Mucosa of rectum (tissue), 2 donors: ENCODE measurements around the gene ALK.

Experiments used
- H3K27ac ChIP-seq, 2 donors: one replicate each; pipeline ENCODE4 v1.7.0; 2013; ENCODE audit warnings: inconsistent platforms in 2 of 2, low read depth in 2 of 2, low read length in 2 of 2
- H3K27me3 ChIP-seq, 2 donors: one replicate each; pipeline ENCODE4 v1.7.0; 2013; ENCODE audit warnings: low read length in 2 of 2; ENCODE audit not compliant: control insufficient read depth in 2 of 2, insufficient read depth in 2 of 2
- H3K36me3 ChIP-seq, 2 donors: one replicate each; pipeline ENCODE4 v1.7.0; 2013; ENCODE audit warnings: low read length in 2 of 2; ENCODE audit not compliant: control insufficient read depth in 2 of 2, insufficient read depth in 2 of 2
- H3K4me1 ChIP-seq, 2 donors: one replicate each; pipeline ENCODE4 v1.7.0; 2013; ENCODE audit warnings: low read length in 2 of 2, mild to moderate bottlenecking in 1 of 2; ENCODE audit not compliant: control insufficient read depth in 2 of 2, insufficient read depth in 2 of 2
- H3K4me3 ChIP-seq, 2 donors: one replicate each; pipeline ENCODE4 v1.7.0; 2013; ENCODE audit warnings: low read length in 2 of 2
- H3K9ac ChIP-seq, 2 donors: one replicate each; pipeline ENCODE4 v1.7.0; 2013; ENCODE audit warnings: low read length in 2 of 2, low read depth in 1 of 2, mild to moderate bottlenecking in 1 of 2
- H3K9me3 ChIP-seq, 2 donors: one replicate each; pipeline ENCODE4 v1.7.0; 2013; ENCODE audit warnings: low read length in 2 of 2; ENCODE audit not compliant: control insufficient read depth in 2 of 2
- donor health status: healthy.
- donor health status: Normal muscosa, but diverticular disease.

ALK gene

GRCh38 chr2:29573147-29573546 is 348.2 kb downstream of the ALK start:
- H3K4me1 ChIP-seq: no peaks in the 10 kb centered on the region
- H3K4me3 ChIP-seq: no peak overlapping the region
- no peaks in the 10 kb centered on the region for H3K36me3 ChIP-seq
- H3K27ac ChIP-seq: no peak overlapping the region
- H3K27me3 ChIP-seq: no peaks in the 10 kb centered on the region
- H3K9me3 ChIP-seq: no peaks in the 10 kb centered on the region
- H3K9ac ChIP-seq: no peak overlapping the region

DNA sequence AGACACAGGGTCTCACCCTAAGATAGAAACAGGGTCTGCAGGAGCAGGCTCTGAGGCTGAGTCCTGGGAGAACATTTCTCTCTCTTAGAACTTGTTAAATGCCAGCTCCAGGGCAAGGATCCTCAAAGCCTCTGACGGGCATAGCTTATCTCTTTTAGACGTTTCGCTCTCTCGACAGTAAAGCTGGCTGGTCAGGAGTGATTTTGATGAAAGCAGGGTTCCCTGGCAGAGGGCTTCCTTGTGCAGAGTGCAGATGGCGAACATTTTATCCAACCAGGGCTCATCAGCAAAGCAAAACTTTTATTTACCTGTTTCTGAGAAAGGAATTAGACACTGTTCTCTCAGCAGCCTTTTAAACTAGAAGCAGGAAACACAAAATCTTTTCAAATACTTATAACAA is 350.8 kb downstream of the ALK start:
- H3K27me3 ChIP-seq: no peaks in the 10 kb centered on the region
- no peak overlapping the region for H3K27ac ChIP-seq

DNA sequence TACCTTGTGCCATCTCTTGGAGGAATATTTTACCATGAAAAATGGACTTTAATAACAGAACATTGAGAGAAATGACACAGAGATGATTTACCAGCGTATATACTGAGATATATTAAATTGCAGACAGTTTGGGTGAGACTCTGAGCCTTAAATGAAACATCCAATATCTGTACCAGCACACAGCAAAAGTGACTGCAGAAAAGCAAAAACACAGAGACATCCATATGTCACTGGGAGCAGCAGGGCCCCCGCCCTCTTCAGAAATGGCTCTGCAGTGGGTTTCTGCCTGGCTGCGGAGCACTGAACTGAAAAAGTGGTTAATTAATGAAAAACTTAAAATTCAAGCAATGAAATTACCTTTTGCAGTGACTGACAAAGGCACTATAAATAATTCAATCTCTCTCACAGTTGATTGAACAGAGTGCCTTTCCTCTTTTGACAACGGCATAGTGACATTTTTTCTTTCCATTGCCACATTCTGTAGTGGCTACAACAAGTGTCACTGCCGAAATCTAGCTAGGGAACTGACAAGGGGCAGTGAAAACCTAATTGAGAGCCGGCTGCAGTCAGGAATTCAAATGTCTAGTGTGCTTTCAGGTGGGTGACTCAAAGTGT is 353.4 kb downstream of the ALK start:
- Histone ChIP-seq H3K27me3 (no peaks in the 10 kb centered on the region), H3K4me3 (no peak overlapping the region), H3K27ac (no peak overlapping the region), H3K9ac (no peak overlapping the region), H3K36me3 (no peaks in the 10 kb centered on the region), H3K9me3 (no peaks in the 10 kb centered on the region), H3K4me1 (no peaks in the 10 kb centered on the region)

More for the DNA sequence above, 350.8 kb downstream of the ALK start:
- H3K4me3 ChIP-seq: no peak overlapping the region
- no peaks in the 10 kb centered on the region for H3K4me1 ChIP-seq
- no peak overlapping the region for H3K9ac ChIP-seq
- H3K36me3 ChIP-seq: no peaks in the 10 kb centered on the region
- no peaks in the 10 kb centered on the region for H3K9me3 ChIP-seq

- no peaks in the 10 kb centered on the region for H3K36me3 ChIP-seq
- no peak overlapping the region for H3K9ac ChIP-seq
- no peaks in the 10 kb centered on the region for H3K4me1 ChIP-seq
- H3K27ac ChIP-seq: no peak overlapping the region
- no peaks in the 10 kb centered on the region for H3K27me3 ChIP-seq
- H3K9me3 ChIP-seq: no peaks in the 10 kb centered on the region
- no peak overlapping the region for H3K4me3 ChIP-seq
Measured at GRCh38 chr2:29563697-29564096, 357.7 kb downstream of the ALK start.

DNA sequence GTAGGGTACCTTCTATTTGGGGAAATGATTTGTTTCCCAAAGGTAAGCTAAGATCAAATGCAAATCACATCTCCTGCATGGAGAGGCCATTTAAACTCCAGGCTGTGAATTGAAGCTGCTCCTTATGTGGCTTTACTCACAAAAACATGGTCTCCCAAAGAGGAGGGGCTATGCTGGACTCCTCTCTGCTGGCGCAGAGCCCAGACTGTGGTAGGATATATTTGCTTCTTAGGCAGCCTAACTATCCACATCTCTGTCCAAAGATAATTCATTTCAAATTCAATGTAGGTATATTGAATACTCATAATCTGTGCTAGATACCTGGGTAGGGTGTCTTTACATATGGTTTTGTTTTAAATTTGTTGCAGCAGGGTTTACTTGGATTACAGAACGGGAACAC is 358.5 kb downstream of the ALK start:
- no peaks in the 10 kb centered on the region for H3K27me3 ChIP-seq
- no peak overlapping the region for H3K4me3 ChIP-seq
- no peak overlapping the region for H3K9ac ChIP-seq
- H3K36me3 ChIP-seq: no peaks in the 10 kb centered on the region
- no peaks in the 10 kb centered on the region for H3K9me3 ChIP-seq
- no peaks in the 10 kb centered on the region for H3K4me1 ChIP-seq
- H3K27ac ChIP-seq: no peak overlapping the region

DNA sequence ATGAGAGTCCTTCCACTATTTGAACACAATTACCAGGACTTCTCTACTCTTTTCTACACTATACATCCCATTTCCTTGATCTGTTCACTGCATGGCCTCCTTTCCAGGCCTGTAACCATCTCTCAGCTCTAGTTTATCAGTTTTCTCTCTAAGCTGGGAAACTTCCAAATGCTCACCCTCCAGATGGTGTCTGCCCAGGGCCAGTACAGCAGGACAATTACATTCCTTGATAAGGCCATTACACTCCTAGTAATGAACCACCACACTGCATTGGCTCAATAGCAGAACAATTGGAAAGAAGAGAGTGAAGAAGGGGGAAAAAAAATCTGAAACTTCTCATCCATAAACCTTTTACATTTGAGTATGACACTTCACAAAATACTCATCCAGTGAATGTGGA is 359.1 kb downstream of the ALK start:
- H3K4me1 ChIP-seq: no peaks in the 10 kb centered on the region
- H3K27ac ChIP-seq: no peak overlapping the region
- H3K9me3 ChIP-seq: no peaks in the 10 kb centered on the region
- no peaks in the 10 kb centered on the region for H3K27me3 ChIP-seq
- H3K9ac ChIP-seq: no peak overlapping the region
- no peak overlapping the region for H3K4me3 ChIP-seq
- H3K36me3 ChIP-seq: no peaks in the 10 kb centered on the region

- H3K4me1 ChIP-seq: no peaks in the 10 kb centered on the region
- H3K9ac ChIP-seq: no peak overlapping the region
- no peak overlapping the region for H3K4me3 ChIP-seq
- H3K27me3 ChIP-seq: no peaks in the 10 kb centered on the region
- no peak overlapping the region for H3K27ac ChIP-seq
- no peaks in the 10 kb centered on the region for H3K9me3 ChIP-seq
- H3K36me3 ChIP-seq: no peaks in the 10 kb centered on the region
Measured at GRCh38 chr2:29561628-29562027, 359.8 kb downstream of the ALK start.

DNA sequence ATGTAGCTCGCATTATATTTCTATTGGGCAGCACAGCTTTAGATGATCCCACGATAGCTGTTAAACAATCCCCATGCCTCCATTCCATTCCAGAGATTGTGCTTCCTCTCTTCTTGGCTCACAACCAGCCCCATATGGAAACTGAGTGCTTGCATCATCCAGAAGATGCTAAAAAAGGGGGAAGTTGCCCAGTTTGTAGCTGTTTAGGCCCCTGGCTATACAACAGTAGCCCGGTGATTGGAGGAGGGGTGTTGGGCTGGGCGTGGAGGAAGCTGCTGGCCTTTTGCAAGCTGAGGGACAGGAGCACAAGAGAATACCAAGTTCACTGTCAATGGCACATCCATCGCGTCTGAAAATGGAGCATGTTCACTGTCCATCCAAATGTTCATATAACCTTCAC is 360.2 kb downstream of the ALK start:
- Histone ChIP-seq H3K27ac (no peak overlapping the region), H3K9ac (no peak overlapping the region)

GRCh38 chr2:29560566-29560965 is 360.8 kb downstream of the ALK start:
- Histone ChIP-seq H3K4me1 (no peaks in the 10 kb centered on the region), H3K36me3 (no peaks in the 10 kb centered on the region), H3K9ac (no peak overlapping the region), H3K4me3 (no peak overlapping the region), H3K27me3 (no peaks in the 10 kb centered on the region), H3K9me3 (no peaks in the 10 kb centered on the region), H3K27ac (no peak overlapping the region)

More for the DNA sequence above, 360.2 kb downstream of the ALK start:
- H3K4me3 ChIP-seq: no peak overlapping the region
- no peaks in the 10 kb centered on the region for H3K4me1 ChIP-seq
- no peaks in the 10 kb centered on the region for H3K36me3 ChIP-seq
- no peaks in the 10 kb centered on the region for H3K27me3 ChIP-seq
- H3K9me3 ChIP-seq: no peaks in the 10 kb centered on the region

DNA sequence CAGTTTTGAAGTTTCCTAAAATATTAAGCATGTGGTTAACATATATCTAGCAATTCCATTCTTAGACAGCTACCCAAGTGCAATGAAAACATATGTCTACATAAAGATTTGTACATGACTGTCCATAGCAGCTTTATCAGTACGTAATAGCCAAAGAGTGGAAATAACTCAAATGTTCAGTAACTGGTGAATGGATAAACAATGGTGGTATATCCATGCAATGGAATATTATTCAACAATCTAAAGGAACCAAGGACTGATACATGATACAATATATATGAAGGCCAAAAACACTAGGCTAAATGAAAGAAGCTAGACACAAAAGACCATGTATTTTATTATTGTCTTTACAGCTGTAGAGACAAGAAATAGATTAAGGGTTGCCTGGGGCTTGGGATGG is 361.4 kb downstream of the ALK start:
- H3K9ac ChIP-seq: no peak overlapping the region
- no peaks in the 10 kb centered on the region for H3K4me1 ChIP-seq
- H3K36me3 ChIP-seq: no peaks in the 10 kb centered on the region
- H3K27ac ChIP-seq: no peak overlapping the region
- no peak overlapping the region for H3K4me3 ChIP-seq
- no peaks in the 10 kb centered on the region for H3K9me3 ChIP-seq
- H3K27me3 ChIP-seq: no peaks in the 10 kb centered on the region

DNA sequence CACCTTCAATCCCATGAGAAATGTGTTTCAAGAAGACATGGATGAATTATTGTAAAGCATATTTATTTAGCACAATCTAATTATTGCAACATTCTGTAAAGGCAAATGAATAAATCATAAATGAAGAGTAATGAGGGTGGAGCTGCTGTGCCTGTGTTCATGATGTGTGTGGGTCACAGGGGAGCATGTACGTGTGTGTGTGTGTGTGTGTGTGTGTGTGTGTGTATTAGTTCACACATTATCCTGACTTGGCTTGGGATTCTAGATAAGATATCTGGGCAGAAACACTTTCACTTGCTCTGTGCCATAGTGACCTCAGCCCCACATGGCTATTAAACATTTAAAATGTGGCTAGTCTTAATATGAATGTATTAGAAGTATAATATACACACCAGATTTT is 361.8 kb downstream of the ALK start:
- Histone ChIP-seq H3K36me3 (no peaks in the 10 kb centered on the region), H3K9me3 (no peaks in the 10 kb centered on the region), H3K27ac (no peak overlapping the region), H3K27me3 (no peaks in the 10 kb centered on the region), H3K4me1 (no peaks in the 10 kb centered on the region), H3K4me3 (no peak overlapping the region), H3K9ac (no peak overlapping the region)
